GM23338 (cell line): ENCODE results near the gene MS4A15. TPM values are rescaled to one million over a fixed set of nuclear protein-coding genes. Genes with fewer than 3 reads are reported as not detected.

Source experiments
- ATAC-seq: fragments of 200-7000 bp; cut with Tn5 transposase; 3 replicates; pipeline ENCODE4 v1.9.1; 2020
- DNase-seq: peaks from one replicate; pipeline ENCODE4 v3.0.0-alpha.2; 2015; ENCODE audit warnings: low spot score
- H2AFZ ChIP-seq: fragments of 200-600 bp; sonication (generic); 2 replicates; pipeline ENCODE4 v1.8.0; 2016; ENCODE audit warnings: antibody characterized with exemption, mild to moderate bottlenecking, moderate library complexity
- H3F3A ChIP-seq: fragments of 200-600 bp; sonication (generic); replicated peaks from 2 replicates; pipeline ENCODE4 v1.8.0; 2017; ENCODE audit warnings: antibody characterized with exemption, mixed run types, low read depth
- H3K27ac ChIP-seq: fragments of 200-600 bp; sonication (generic); 2 replicates; pipeline ENCODE4 v1.6.1; 2016; ENCODE audit warnings: low read depth
- H3K27me3 ChIP-seq: fragments of 200-600 bp; sonication (generic); 2 replicates; pipeline ENCODE4 v1.8.0; 2016; ENCODE audit warnings: mild to moderate bottlenecking, mixed run types, moderate library complexity; ENCODE audit not compliant: insufficient read depth
- H3K36me3 ChIP-seq: fragments of 200-600 bp; sonication (generic); 2 replicates; pipeline ENCODE4 v1.8.0; 2016; ENCODE audit warnings: mild to moderate bottlenecking; ENCODE audit not compliant: insufficient read depth
- H3K4me1 ChIP-seq: fragments of 200-600 bp; sonication (generic); 2 replicates; pipeline ENCODE4 v1.8.0; 2016; ENCODE audit warnings: mild to moderate bottlenecking, moderate library complexity; ENCODE audit not compliant: insufficient read depth
- H3K4me2 ChIP-seq: fragments of 200-600 bp; sonication (generic); 2 replicates; pipeline ENCODE4 v1.7.1; 2017; ENCODE audit warnings: mixed run types
- H3K4me3 ChIP-seq: fragments of 200-600 bp; sonication (generic); 2 replicates; pipeline ENCODE4 v1.6.1; 2016; ENCODE audit warnings: mixed run types
- H3K79me2 ChIP-seq: fragments of 200-600 bp; sonication (generic); replicated peaks from 2 replicates; pipeline ENCODE4 v1.8.0; 2017; ENCODE audit warnings: mild to moderate bottlenecking; ENCODE audit not compliant: insufficient read depth
- H3K9me2 ChIP-seq: fragments of 200-600 bp; sonication (generic); 2 replicates; pipeline ENCODE4 v1.8.0; 2017; ENCODE audit not compliant: insufficient read depth
- H4K20me1 ChIP-seq: fragments of 200-600 bp; sonication (generic); replicated peaks from 2 replicates; pipeline ENCODE4 v1.8.0; 2017; ENCODE audit warnings: mild to moderate bottlenecking; ENCODE audit not compliant: insufficient read depth
- H3K27ac Mint-ChIP-seq: 2 replicates; pipeline ENCODE4 v1.8.0; 2020; ENCODE audit warnings: inconsistent platforms, mild to moderate bottlenecking, moderate library complexity, mixed read lengths
- H3K27me3 Mint-ChIP-seq: 3 replicates; pipeline ENCODE4 v1.8.0; 2022; ENCODE audit warnings: low read depth, mild to moderate bottlenecking, moderate library complexity, mixed read lengths, inconsistent platforms; ENCODE audit not compliant: insufficient read depth, poor library complexity
- H3K36me3 Mint-ChIP-seq: 3 replicates; pipeline ENCODE4 v1.8.0; 2021; ENCODE audit warnings: low read depth, mild to moderate bottlenecking, inconsistent platforms, moderate library complexity, mixed read lengths
- H3K4me1 Mint-ChIP-seq: 3 replicates; pipeline ENCODE4 v1.8.0; 2020; ENCODE audit warnings: mild to moderate bottlenecking, inconsistent platforms, mixed read lengths
- H3K4me3 Mint-ChIP-seq: 3 replicates; pipeline ENCODE4 v1.8.0; 2021; ENCODE audit warnings: moderate library complexity, mild to moderate bottlenecking, inconsistent platforms, mixed read lengths
- H3K9me3 Mint-ChIP-seq: 3 replicates; pipeline ENCODE4 v1.8.0; 2020; ENCODE audit warnings: moderate library complexity, mild to moderate bottlenecking, inconsistent platforms, mixed read lengths
- CREB1 ChIP-seq: fragments of 250-450 bp; sonication (Bioruptor Pico); IDR thresholded peaks from 2 replicates; pipeline ENCODE4 v1.5.0; 2020; ENCODE audit warnings: low read depth, mild to moderate bottlenecking, moderate library complexity
- EZH2 ChIP-seq: fragments of 200-600 bp; sonication (generic); IDR thresholded peaks from one replicate; pipeline ENCODE4 v1.8.0; 2017; ENCODE audit warnings: antibody characterized with exemption, mild to moderate bottlenecking, low read depth; ENCODE audit not compliant: unreplicated experiment
- EZH2phosphoT487 ChIP-seq: fragments of 200-600 bp; sonication (generic); IDR thresholded peaks from one replicate; pipeline ENCODE4 v1.8.1; 2018; ENCODE audit warnings: antibody characterized with exemption; ENCODE audit not compliant: unreplicated experiment
- JUNB ChIP-seq: IDR thresholded peaks from one replicate; pipeline ENCODE4 v1.6.1; 2016; ENCODE audit warnings: antibody characterized with exemption; ENCODE audit not compliant: unreplicated experiment
- NANOG ChIP-seq: IDR thresholded peaks from 2 replicates; pipeline ENCODE4 v1.6.1; 2016; ENCODE audit warnings: antibody characterized with exemption, borderline replicate concordance
- POLR2AphosphoS5 ChIP-seq: IDR thresholded peaks from 2 replicates; pipeline ENCODE4 v1.6.1; 2016; ENCODE audit warnings: antibody characterized with exemption, low read depth
- STAT1 ChIP-seq: IDR thresholded peaks from one replicate; pipeline ENCODE4 v1.6.1; 2016; ENCODE audit warnings: antibody characterized with exemption; ENCODE audit not compliant: unreplicated experiment
- ZNF114 ChIP-seq: fragments of 250-450 bp; sonication (Bioruptor Pico); IDR thresholded peaks from 2 replicates; pipeline ENCODE4 v1.5.0; 2020; ENCODE audit warnings: mild to moderate bottlenecking, moderate library complexity
- ZNF331 ChIP-seq: fragments of 250-450 bp; sonication (Bioruptor Pico); IDR thresholded peaks from 2 replicates; pipeline ENCODE4 v1.5.0; 2020; ENCODE audit warnings: low read depth, mild to moderate bottlenecking, moderate library complexity
- polyA plus RNA-seq: library from polyadenylated mRNA; unstranded; fragments of >200 nt; fragmentation: Nextera tagmentation; extraction: Ambion mirVana; gene quantifications from 2 replicates; pipeline ENCODE4 v1.2.1, GENCODE V29; 2016
- total RNA-seq: library from RNA; depleted of rRNA; stranded (reverse); fragments of >200 nt; shearing (Covaris generic); gene quantifications from 2 replicates; pipeline ENCODE4 v1.2.3, GENCODE V29; 2014
- TF ChIP-seq, protein P1 (sequence below), 2 experiments: fragments of 200-600 bp in 1 of 2; sonication (generic) in 1 of 2; conservative IDR thresholded peaks; 2 replicates each; pipeline versions ENCODE4 v1.5.1 to v1.6.1; 2016 to 2017; ENCODE audit warnings: antibody characterized with exemption in 2 of 2, low read depth in 2 of 2, mild to moderate bottlenecking in 2 of 2, moderate library complexity in 1 of 2
- TF ChIP-seq, protein P2 (sequence below): IDR thresholded peaks from 2 replicates; pipeline ENCODE4 v1.6.1; 2016; ENCODE audit warnings: antibody characterized with exemption
- TF ChIP-seq, protein P3 (sequence below): IDR thresholded peaks from one replicate; pipeline ENCODE4 v1.6.1; 2018; ENCODE audit warnings: antibody characterized with exemption; ENCODE audit not compliant: unreplicated experiment

MS4A15 gene
- total and polyA plus RNA-seq, 2 experiments from 2014 or later: 0.44 TPM; not detected in 1

DNA sequence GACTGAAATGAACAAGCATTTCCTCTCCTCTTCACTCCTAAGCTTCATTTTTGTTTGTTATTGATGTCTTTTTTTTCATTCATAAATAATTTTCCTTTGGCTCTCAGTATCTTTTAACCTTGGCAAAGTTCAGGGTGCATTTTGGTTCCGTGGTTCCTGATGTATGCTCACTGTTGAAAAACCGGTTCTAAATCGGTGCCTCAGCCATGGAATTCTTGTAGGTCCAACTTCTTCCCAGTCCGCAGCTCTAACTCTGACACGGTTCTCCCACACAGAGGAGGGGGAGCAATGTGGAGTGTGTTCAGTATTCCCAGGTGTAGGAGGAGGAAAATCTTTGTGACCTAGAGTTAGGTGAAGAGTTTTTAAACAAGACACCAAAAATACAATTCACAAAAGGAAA, 12.6 kb upstream of the MS4A15 start (continued):
- no peak for TF ChIP-seq POLR2AphosphoS5
- TF ChIP-seq NANOG: no peak
- TF ChIP-seq, protein P1, sequence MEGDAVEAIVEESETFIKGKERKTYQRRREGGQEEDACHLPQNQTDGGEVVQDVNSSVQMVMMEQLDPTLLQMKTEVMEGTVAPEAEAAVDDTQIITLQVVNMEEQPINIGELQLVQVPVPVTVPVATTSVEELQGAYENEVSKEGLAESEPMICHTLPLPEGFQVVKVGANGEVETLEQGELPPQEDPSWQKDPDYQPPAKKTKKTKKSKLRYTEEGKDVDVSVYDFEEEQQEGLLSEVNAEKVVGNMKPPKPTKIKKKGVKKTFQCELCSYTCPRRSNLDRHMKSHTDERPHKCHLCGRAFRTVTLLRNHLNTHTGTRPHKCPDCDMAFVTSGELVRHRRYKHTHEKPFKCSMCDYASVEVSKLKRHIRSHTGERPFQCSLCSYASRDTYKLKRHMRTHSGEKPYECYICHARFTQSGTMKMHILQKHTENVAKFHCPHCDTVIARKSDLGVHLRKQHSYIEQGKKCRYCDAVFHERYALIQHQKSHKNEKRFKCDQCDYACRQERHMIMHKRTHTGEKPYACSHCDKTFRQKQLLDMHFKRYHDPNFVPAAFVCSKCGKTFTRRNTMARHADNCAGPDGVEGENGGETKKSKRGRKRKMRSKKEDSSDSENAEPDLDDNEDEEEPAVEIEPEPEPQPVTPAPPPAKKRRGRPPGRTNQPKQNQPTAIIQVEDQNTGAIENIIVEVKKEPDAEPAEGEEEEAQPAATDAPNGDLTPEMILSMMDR (conservative IDR thresholded peaks at IDR 0.05; ENCODE audit: low read depth in 2 of 2): no peak
- TF ChIP-seq STAT1: no peak
- TF ChIP-seq ZNF331: no peak
- TF ChIP-seq JUNB: no peak
- no peak for TF ChIP-seq CREB1 (CRISPR knock-in tag)

DNA sequence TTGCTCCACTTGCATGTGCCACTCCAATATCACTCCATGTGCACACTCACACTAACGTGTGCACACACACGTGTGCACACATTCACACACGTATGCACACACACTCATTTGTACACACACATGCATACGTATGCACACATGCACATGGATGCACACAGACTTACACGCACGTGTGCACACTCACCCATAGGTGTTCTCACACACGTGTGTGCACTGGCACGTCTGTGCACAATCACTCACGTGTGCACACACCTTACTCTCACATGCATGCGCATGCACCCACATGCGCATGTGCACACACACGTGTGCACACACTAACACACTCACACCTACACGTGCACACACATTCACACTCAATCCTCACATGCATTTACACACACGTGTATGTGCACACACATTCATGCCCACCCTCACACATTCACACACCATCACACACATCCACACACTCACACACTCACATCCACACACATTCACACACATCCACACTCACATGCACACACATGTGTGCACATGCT, 9.3 kb upstream of the MS4A15 start:
- Histone ChIP-seq H3K9me2 (no peaks in the 10 kb centered on the region), H3K4me3 (no peak overlapping the region), H3K27me3 (no peaks in the 10 kb centered on the region), H3K27ac (no peak overlapping the region), H3K4me2 (no peak overlapping the region), H3K79me2 (no peaks in the 10 kb centered on the region), H4K20me1 (no peaks in the 10 kb centered on the region), H3F3A (no peaks in the 10 kb centered on the region), H3K36me3 (no peaks in the 10 kb centered on the region), H2AFZ (no peak overlapping the region), H3K4me1 (no peaks in the 10 kb centered on the region)
- peaks cover 2% of the 10 kb centered on the region for H3K9me3 Mint-ChIP-seq
- H3K27me3 Mint-ChIP-seq: peaks cover 9% of the 10 kb centered on the region
- peaks cover 7% of the 10 kb centered on the region; the same call in 2 of the 3 replicates for H3K4me1 Mint-ChIP-seq
- TF ChIP-seq, protein P2, sequence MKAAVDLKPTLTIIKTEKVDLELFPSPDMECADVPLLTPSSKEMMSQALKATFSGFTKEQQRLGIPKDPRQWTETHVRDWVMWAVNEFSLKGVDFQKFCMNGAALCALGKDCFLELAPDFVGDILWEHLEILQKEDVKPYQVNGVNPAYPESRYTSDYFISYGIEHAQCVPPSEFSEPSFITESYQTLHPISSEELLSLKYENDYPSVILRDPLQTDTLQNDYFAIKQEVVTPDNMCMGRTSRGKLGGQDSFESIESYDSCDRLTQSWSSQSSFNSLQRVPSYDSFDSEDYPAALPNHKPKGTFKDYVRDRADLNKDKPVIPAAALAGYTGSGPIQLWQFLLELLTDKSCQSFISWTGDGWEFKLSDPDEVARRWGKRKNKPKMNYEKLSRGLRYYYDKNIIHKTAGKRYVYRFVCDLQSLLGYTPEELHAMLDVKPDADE: no peak
- TF ChIP-seq STAT1 (no peak), JUNB (no peak), EZH2 (no peak), ZNF331 (no peak), EZH2phosphoT487 (no peak), CREB1 (CRISPR knock-in tag) (no peak), ZNF114 (CRISPR knock-in tag) (no peak)
- TF ChIP-seq, protein P3, sequence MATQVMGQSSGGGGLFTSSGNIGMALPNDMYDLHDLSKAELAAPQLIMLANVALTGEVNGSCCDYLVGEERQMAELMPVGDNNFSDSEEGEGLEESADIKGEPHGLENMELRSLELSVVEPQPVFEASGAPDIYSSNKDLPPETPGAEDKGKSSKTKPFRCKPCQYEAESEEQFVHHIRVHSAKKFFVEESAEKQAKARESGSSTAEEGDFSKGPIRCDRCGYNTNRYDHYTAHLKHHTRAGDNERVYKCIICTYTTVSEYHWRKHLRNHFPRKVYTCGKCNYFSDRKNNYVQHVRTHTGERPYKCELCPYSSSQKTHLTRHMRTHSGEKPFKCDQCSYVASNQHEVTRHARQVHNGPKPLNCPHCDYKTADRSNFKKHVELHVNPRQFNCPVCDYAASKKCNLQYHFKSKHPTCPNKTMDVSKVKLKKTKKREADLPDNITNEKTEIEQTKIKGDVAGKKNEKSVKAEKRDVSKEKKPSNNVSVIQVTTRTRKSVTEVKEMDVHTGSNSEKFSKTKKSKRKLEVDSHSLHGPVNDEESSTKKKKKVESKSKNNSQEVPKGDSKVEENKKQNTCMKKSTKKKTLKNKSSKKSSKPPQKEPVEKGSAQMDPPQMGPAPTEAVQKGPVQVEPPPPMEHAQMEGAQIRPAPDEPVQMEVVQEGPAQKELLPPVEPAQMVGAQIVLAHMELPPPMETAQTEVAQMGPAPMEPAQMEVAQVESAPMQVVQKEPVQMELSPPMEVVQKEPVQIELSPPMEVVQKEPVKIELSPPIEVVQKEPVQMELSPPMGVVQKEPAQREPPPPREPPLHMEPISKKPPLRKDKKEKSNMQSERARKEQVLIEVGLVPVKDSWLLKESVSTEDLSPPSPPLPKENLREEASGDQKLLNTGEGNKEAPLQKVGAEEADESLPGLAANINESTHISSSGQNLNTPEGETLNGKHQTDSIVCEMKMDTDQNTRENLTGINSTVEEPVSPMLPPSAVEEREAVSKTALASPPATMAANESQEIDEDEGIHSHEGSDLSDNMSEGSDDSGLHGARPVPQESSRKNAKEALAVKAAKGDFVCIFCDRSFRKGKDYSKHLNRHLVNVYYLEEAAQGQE: no peak
- TF ChIP-seq, protein P1 (conservative IDR thresholded peaks at IDR 0.05; ENCODE audit: low read depth in 2 of 2): no peak
- no peaks in the 10 kb centered on the region; the same call in 1 of the 3 replicates for H3K36me3 Mint-ChIP-seq
- ATAC-seq: no peak
- no peak overlapping the region for H3K4me3 Mint-ChIP-seq
- H3K27ac Mint-ChIP-seq: no peak overlapping the region
- DNase-seq: no peak
